Adrenal gland (tissue), 12 donors: ENCODE measurements around the gene SCARF2. TPM values are rescaled to one million over a fixed set of nuclear protein-coding genes. Genes with fewer than 3 reads are reported as not detected.

Experiments
- DNase-seq, 7 donors: peaks; one replicate each; pipeline ENCODE4 v3.0.0-alpha.2; 2019 to 2020
- H3K27ac ChIP-seq, 5 donors: fragments of 200-600 bp; sonication (generic) in 4 of 5; 1 replicate in 3 of 5; 2 replicates in 2 of 5; pipeline versions ENCODE4 v1.5.1 to v1.8.0; 2016 to 2020; ENCODE audit warnings: mild to moderate bottlenecking in 1 of 5
- H3K27me3 ChIP-seq: fragments of 200-600 bp; 2 replicates; pipeline ENCODE4 v1.8.0; 2021
- H3K36me3 ChIP-seq, 2 donors: fragments of 200-600 bp; replicated peaks in 1 of 2; 1 replicate in 1 of 2; 2 replicates in 1 of 2; pipeline versions ENCODE4 v1.5.1 to v1.8.0; 2018 to 2022
- H3K4me1 ChIP-seq, 2 donors: fragments of 200-600 bp; replicated peaks in 1 of 2; 1 replicate in 1 of 2; 2 replicates in 1 of 2; pipeline versions ENCODE4 v1.5.1 to v1.8.0; 2018 to 2021
- H3K4me3 ChIP-seq, 4 donors: fragments of 200-600 bp; sonication (generic) in 3 of 4; one replicate each; pipeline ENCODE4 v1.5.1; 2016 to 2018
- H3K9me3 ChIP-seq, 3 donors: fragments of 200-600 bp; sonication (generic) in 1 of 3; replicated peaks in 1 of 3; 1 replicate in 2 of 3; 2 replicates in 1 of 3; pipeline versions ENCODE4 v1.5.1 to v1.8.0; 2016 to 2021
- POLR2A ChIP-seq, 2 donors: fragments of 450-650 bp; IDR thresholded peaks; one replicate each; pipeline ENCODE4 v1.6.1; 2017; ENCODE audit warnings: antibody characterized with exemption in 2 of 2, mild to moderate bottlenecking in 2 of 2, moderate library complexity in 1 of 2
- WGBS, 4 donors: extraction: QIAGEN DNeasy Blood & Tissue Kit in 2 of 4; methylation state at CpG; one replicate each; pipeline versions ENCODE4 v1.1.5 to v1.1.7; 2013 to 2017; 5-methylcytosine and 5-hydroxymethylcytosine counted together
- intact Hi-C, 2 donors: fragments of 100-400 bp; cut with DNase I; formaldehyde crosslinking; loops; one replicate each; pipeline versions ENCODE4 v1.14.1 to v1.15.0; 2022 to 2023
- polyA plus RNA-seq, 3 donors: library from polyadenylated mRNA; stranded (reverse); fragments of 200-250 nt in 2 of 3; fragments of 350-450 nt in 1 of 3; fragmentation: Illumina TruSeq in 1 of 3; extraction: RNeasy Lipid Tissue Mini Kit (QIAGEN cat#74804) in 1 of 3; gene quantifications; one replicate each; pipeline ENCODE4 v1.2.3, GENCODE V29; 2013 to 2014
- total RNA-seq, 9 donors: library from RNA; depleted of rRNA in 4 of 9; stranded (reverse); fragments of >200 nt in 4 of 9; fragments of 120-200 nt in 1 of 9; fragmentation: NEBNext Ultra II Directional in 1 of 9; extraction: Animal tissue kit (Norgen Biotek cat#: 25700) in 1 of 9; gene quantifications; one replicate each; pipeline versions ENCODE4 v1.1.0 to v1.2.4, GENCODE V29; 2013 to 2023
- TF ChIP-seq, protein P1 (sequence below), 6 experiments: fragments of 450-650 bp in 4 of 6; fragments of 200-600 bp in 2 of 6; sonication (generic) in 1 of 6; IDR thresholded peaks; 1 replicate in 5 of 6; 2 replicates in 1 of 6; pipeline versions ENCODE4 v1.5.1 to v1.8.0; 2016 to 2021; ENCODE audit warnings: antibody characterized with exemption in 6 of 6, mild to moderate bottlenecking in 2 of 6, moderate library complexity in 1 of 6
- donor health status: healthy with polysubstance abuse.
- donor health status: Bipolar disorder and iron deficiency.
- donor health status: DM: yes; HTN: yes; CAD: no.
- donor health status: DM: no; HTN: no; CAD: no.
- donor health status: DM: no; HTN: no; CAD: no.
- donor health status: DM: yes; HTN: yes; CAD: no.

The SCARF2 gene
- total and polyA plus RNA-seq, 12 donors = 0.92 to 45.3 (median 7.4) TPM

- H3K27ac ChIP-seq = no peak overlapping the region
- H3K9me3 ChIP-seq = no peaks in the 10 kb centered on the region
- H3K27me3 ChIP-seq = no peaks in the 10 kb centered on the region
- H3K4me1 ChIP-seq = no peaks in the 10 kb centered on the region
- peaks cover 0 to 13% of the 10 kb centered on the region in 2 donors for H3K36me3 ChIP-seq
- WGBS, 4 donors = 94 to 96% (median 94%) methylated on average over 14 to 19 of the region's 19 CpGs
- no peak overlapping the region for H3K4me3 ChIP-seq
- DNase-seq = no peak
- intact Hi-C loops = no loop called here
- TF ChIP-seq POLR2A (IDR thresholded peaks at IDR 0.05) = no peak
- TF ChIP-seq, protein P1, sequence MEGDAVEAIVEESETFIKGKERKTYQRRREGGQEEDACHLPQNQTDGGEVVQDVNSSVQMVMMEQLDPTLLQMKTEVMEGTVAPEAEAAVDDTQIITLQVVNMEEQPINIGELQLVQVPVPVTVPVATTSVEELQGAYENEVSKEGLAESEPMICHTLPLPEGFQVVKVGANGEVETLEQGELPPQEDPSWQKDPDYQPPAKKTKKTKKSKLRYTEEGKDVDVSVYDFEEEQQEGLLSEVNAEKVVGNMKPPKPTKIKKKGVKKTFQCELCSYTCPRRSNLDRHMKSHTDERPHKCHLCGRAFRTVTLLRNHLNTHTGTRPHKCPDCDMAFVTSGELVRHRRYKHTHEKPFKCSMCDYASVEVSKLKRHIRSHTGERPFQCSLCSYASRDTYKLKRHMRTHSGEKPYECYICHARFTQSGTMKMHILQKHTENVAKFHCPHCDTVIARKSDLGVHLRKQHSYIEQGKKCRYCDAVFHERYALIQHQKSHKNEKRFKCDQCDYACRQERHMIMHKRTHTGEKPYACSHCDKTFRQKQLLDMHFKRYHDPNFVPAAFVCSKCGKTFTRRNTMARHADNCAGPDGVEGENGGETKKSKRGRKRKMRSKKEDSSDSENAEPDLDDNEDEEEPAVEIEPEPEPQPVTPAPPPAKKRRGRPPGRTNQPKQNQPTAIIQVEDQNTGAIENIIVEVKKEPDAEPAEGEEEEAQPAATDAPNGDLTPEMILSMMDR (IDR thresholded peaks at IDR 0.05) = no peak
Measured at GRCh38 chr22:20449819-20450550, 12.4 kb upstream of the SCARF2 start.

GRCh38 chr22:20448630-20449029 is 11.0 kb upstream of the SCARF2 start:
- no peaks in the 10 kb centered on the region for H3K27me3 ChIP-seq
- no peak overlapping the region for H3K27ac ChIP-seq
- no peak for DNase-seq
- H3K36me3 ChIP-seq = peaks cover 0 to 23% of the 10 kb centered on the region in 2 donors
- TF ChIP-seq, protein P1 (IDR thresholded peaks at IDR 0.05) = no peak
- TF ChIP-seq POLR2A (IDR thresholded peaks at IDR 0.05) = no peak
- no peak overlapping the region for H3K4me3 ChIP-seq
- H3K4me1 ChIP-seq = no peaks in the 10 kb centered on the region
- no peaks in the 10 kb centered on the region for H3K9me3 ChIP-seq
- intact Hi-C loops = no loop called here
- 90 to 94% (median 91%) methylated on average over 5 of the region's 5 CpGs for WGBS, 4 donors

GRCh38 chr22:20446383-20446970 is 8.9 kb upstream of the SCARF2 start:
- Histone ChIP-seq H3K4me1 (no peaks in the 10 kb centered on the region), H3K27me3 (no peaks in the 10 kb centered on the region), H3K4me3 (no peak overlapping the region), H3K36me3 (peaks cover 0 to 23% of the 10 kb centered on the region in 2 donors), H3K27ac (no peak overlapping the region), H3K9me3 (no peaks in the 10 kb centered on the region)
- 92 to 95% (median 94%) methylated on average over 14 to 21 of the region's 21 CpGs for WGBS, 4 donors
- intact Hi-C loops = no loop called here
- DNase-seq = no peak
- TF ChIP-seq, protein P1 (IDR thresholded peaks at IDR 0.05) = no peak
- TF ChIP-seq POLR2A (IDR thresholded peaks at IDR 0.05) = no peak

DNA sequence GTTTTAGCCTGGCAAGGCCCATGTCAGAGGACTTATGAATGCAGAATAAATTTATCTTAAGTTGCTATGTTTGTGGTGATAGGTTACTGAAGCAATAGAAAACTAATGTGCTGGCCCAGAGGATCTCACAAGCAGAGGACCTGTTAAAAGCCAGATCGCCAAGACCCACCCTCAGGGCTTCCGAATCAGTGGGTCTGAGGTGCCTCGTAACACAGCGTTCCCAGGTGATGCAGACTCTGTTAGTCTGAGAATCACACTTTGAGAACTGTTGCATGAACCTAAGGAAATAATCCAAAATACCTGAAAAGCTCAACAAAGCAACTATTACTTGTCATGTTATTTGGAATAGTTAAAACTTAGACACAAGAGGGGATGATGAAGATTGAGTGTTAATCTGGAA is 6.7 kb upstream of the SCARF2 start:
- 97 to 100% (median 99%) methylated on average over 4 of the region's 4 CpGs for WGBS, 4 donors
- TF ChIP-seq, protein P1 (IDR thresholded peaks at IDR 0.05) = no peak
- no peak for TF ChIP-seq POLR2A (IDR thresholded peaks at IDR 0.05)
- no peaks in the 10 kb centered on the region for H3K9me3 ChIP-seq
- H3K4me3 ChIP-seq = no peak overlapping the region
- intact Hi-C loops = no loop called here
- H3K27me3 ChIP-seq = no peaks in the 10 kb centered on the region
- no peaks in the 10 kb centered on the region for H3K4me1 ChIP-seq
- no peak for DNase-seq
- H3K36me3 ChIP-seq = peaks cover 0 to 23% of the 10 kb centered on the region in 2 donors
- H3K27ac ChIP-seq = no peak overlapping the region
